Left hindlimb (tissue), 1 donor: ENCODE measurements around the gene COX20.

ENCODE experiments used
- DNase-seq: peaks from one replicate; pipeline ENCODE4 v3.0.0-alpha.2; 2018

COX20 gene

DNA sequence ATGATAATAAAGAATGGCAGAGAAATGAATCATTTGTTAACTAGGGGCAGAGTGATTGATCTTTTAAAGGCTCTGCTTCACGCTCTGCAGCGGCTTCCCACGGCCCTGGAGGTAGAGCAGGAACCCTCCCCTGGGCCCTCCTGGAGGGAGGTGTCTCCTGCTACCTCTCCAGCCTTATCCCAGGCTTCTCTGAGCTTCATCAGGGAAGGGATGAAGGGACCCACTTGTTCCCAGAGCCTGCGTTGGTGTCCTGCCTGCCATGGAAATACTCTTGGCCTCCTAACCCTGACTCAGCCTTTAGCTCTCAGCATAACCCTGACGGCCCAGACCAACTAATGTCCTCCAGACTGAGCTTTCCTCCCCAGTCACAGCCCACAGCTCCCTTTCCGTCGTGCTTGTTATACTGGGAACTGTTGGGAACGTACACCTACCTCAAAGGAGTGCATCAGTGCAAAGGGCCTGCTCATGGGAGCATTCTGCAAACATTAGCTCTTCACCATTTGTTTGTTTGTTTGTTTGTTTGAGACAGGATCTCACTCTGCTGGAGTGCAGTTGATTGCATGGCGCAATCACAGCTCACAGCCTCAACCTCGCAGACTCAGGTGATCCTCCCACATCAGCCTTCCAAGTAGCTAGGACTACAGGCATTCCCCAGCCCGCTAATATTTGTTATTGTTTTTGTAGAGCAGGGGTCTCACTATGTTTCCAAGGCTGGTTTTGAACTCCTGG lies 46.3 kb downstream of the COX20 start:
- DNase-seq: no peak

DNA sequence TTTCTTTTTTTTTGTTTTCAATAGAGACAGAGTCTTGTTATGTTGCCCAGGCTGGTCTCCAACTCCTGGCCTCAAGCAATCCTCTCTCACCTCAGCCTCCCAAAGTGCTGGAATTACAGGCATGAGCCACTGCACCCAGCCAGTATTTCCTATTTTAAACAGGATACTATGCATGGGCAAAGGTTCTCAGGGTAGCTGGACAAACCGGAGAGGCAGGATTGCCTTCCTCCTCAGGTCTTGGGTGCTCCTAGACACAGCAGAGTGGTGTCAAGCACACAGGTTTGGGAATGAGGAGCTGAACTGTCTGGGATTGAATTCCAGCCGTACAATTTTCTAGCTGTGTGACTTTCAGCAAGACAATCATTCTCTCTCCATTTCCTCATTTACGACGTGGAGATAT lies 51.8 kb downstream of the COX20 start:
- DNase-seq: no peak

DNA sequence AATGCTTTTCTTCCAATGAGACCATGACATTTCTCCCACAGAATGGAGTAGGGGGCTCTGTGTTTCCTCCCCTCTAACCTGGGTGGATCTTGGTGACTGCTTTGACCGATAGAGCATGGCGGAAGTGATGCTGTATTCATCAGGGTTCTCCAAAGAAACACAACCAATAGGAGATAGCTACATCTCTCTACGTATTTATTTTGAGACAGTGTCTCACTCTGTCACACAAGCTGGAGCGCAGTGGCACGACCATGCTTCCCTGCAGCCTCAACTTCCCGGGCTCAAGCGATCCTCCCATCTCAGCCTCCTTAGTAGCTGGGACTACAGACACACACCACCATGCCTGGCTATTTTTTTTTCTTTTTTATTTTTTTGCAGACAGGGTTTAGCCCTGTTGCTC lies 58.4 kb downstream of the COX20 start:
- DNase-seq: no peak
